ENCODE measurements around the gene PNRC1.

PNRC1 gene

GRCh38 chr6:89100114-89100513, 19.6 kb downstream of the PNRC1 start:
- H3K9me3 Mint-ChIP-seq: no peaks in the 10 kb centered on the region
- TF ChIP-seq CTCF (IDR thresholded peaks at IDR 0.05; ENCODE audit: unreplicated experiment in 3 of 3): no peak
- no peaks in the 10 kb centered on the region for H3K4me1 Mint-ChIP-seq
- no peaks in the 10 kb centered on the region for H3K27me3 Mint-ChIP-seq (ENCODE audit: low read depth)
- no peak overlapping the region for H3K27ac Mint-ChIP-seq
- no peak overlapping the region for H3K4me3 Mint-ChIP-seq
- H3K36me3 Mint-ChIP-seq (ENCODE audit: low read depth): peaks cover 56% of the 10 kb centered on the region

GRCh38 chr6:89110284-89110683, 29.7 kb downstream of the PNRC1 start:
- Mint-ChIP-seq H3K36me3 (ENCODE audit: low read depth) (peaks cover 26% of the 10 kb centered on the region), H3K27me3 (ENCODE audit: low read depth) (no peaks in the 10 kb centered on the region), H3K4me3 (no peak overlapping the region), H3K27ac (no peak overlapping the region), H3K9me3 (no peaks in the 10 kb centered on the region), H3K4me1 (no peaks in the 10 kb centered on the region)
- TF ChIP-seq CTCF (IDR thresholded peaks at IDR 0.05; ENCODE audit: unreplicated experiment in 3 of 3): no peak

GRCh38 chr6:89111933-89112332, 31.4 kb downstream of the PNRC1 start:
- no peak for TF ChIP-seq CTCF (IDR thresholded peaks at IDR 0.05; ENCODE audit: unreplicated experiment in 3 of 3)
- H3K27me3 Mint-ChIP-seq (ENCODE audit: low read depth): no peaks in the 10 kb centered on the region

GRCh38 chr6:89116702-89117101, 36.2 kb downstream of the PNRC1 start:
- Mint-ChIP-seq H3K4me1 (peaks cover 7% of the 10 kb centered on the region), H3K27ac (peak overlapping the region; percentile 77 to 93 (median 89)), H3K27me3 (ENCODE audit: low read depth) (no peaks in the 10 kb centered on the region), H3K36me3 (ENCODE audit: low read depth) (peaks cover 5% of the 10 kb centered on the region), H3K4me3 (peak overlapping the region; percentile 88 to 94 (median 92)), H3K9me3 (no peaks in the 10 kb centered on the region)
- TF ChIP-seq CTCF (IDR thresholded peaks at IDR 0.05; ENCODE audit: unreplicated experiment in 3 of 3): no peak

More at GRCh38 chr6:89111933-89112332, 31.4 kb downstream of the PNRC1 start:
- Mint-ChIP-seq H3K4me1 (peaks cover 4% of the 10 kb centered on the region), H3K4me3 (no peak overlapping the region), H3K36me3 (ENCODE audit: low read depth) (peaks cover 21% of the 10 kb centered on the region), H3K9me3 (no peaks in the 10 kb centered on the region), H3K27ac (no peak overlapping the region)

- Mint-ChIP-seq H3K27ac (peak within 1 kb of the TSS; percentile 77 to 93 (median 89)), H3K27me3 (ENCODE audit: low read depth) (no peaks in the 10 kb centered on the region), H3K4me3 (peak within 1 kb of the TSS; percentile 88 to 94 (median 92)), H3K4me1 (peaks cover 7% of the 10 kb centered on the region), H3K9me3 (no peaks in the 10 kb centered on the region), H3K36me3 (ENCODE audit: low read depth) (peaks cover 5% of the 10 kb centered on the region)
- TF ChIP-seq CTCF (IDR thresholded peaks at IDR 0.05; ENCODE audit: unreplicated experiment in 3 of 3): no peak
Measured at GRCh38 chr6:89117211-89118108, 36.9 kb downstream of the PNRC1 start, which contains the start of gene SRSF12. Gene SRSF12, minus strand, starts transcription at chr6:89118071. Its CDS starts 184 bp downstream, at chr6:89117887.
